GM18498 (cell line): Measurements from ENCODE around the gene FHL1.
"Not testable (repeated sequence)": the region's sequence is repeated elsewhere in the genome, so short reads cannot be mapped to it uniquely, and the experiment has no call there.

Experiments
- ATAC-seq: cut with Tn5 transposase; IDR thresholded peaks from one replicate; pipeline ENCODE4 v1.9.1; 2021; ENCODE audit warnings: mild to moderate bottlenecking, moderate library complexity; ENCODE audit not compliant: unreplicated experiment

FHL1 gene

GRCh38 chrX:136146614-136147314, 569 bp upstream of the FHL1 start:
- peak; percentile 26 for ATAC-seq

- ATAC-seq = no peak
Measured at GRCh38 chrX:136147976-136148375, 643 bp downstream of the FHL1 start.

GRCh38 chrX:136148391-136148790, 1.1 kb downstream of the FHL1 start:
- no peak for ATAC-seq

GRCh38 chrX:136154998-136155397, 7.7 kb downstream of the FHL1 start:
- no peak for ATAC-seq

GRCh38 chrX:136156560-136157117, 9.3 kb downstream of the FHL1 start:
- ATAC-seq = no peak

- peak; percentile 46 for ATAC-seq
Measured at GRCh38 chrX:136157187-136157586, 9.9 kb downstream of the FHL1 start.

- ATAC-seq = no peak
Measured at GRCh38 chrX:136158685-136159084, 11.4 kb downstream of the FHL1 start.

GRCh38 chrX:136159611-136160025, 12.3 kb downstream of the FHL1 start:
- no peak for ATAC-seq

GRCh38 chrX:136162827-136163570, 15.7 kb downstream of the FHL1 start:
- ATAC-seq = no peak

GRCh38 chrX:136163689-136164088, 16.4 kb downstream of the FHL1 start:
- no peak for ATAC-seq

- no peak for ATAC-seq
Measured at GRCh38 chrX:136165406-136165805, 18.1 kb downstream of the FHL1 start.

- ATAC-seq = no peak
Measured at GRCh38 chrX:136166221-136166855, 19.0 kb downstream of the FHL1 start.

GRCh38 chrX:136167989-136168388, 20.7 kb downstream of the FHL1 start:
- ATAC-seq = not testable (repeated sequence)

GRCh38 chrX:136168929-136169735, 21.8 kb downstream of the FHL1 start:
- no peak for ATAC-seq

GRCh38 chrX:136170139-136170800, 22.9 kb downstream of the FHL1 start:
- ATAC-seq = no peak

GRCh38 chrX:136171420-136171819, 24.1 kb downstream of the FHL1 start:
- no peak for ATAC-seq

GRCh38 chrX:136176399-136176825, 29.1 kb downstream of the FHL1 start:
- no peak for ATAC-seq

- no peak for ATAC-seq
Measured at GRCh38 chrX:136179133-136179532, 31.8 kb downstream of the FHL1 start.

- ATAC-seq = no peak
Measured at GRCh38 chrX:136182414-136182813, 35.1 kb downstream of the FHL1 start.

- no peak for ATAC-seq
Measured at GRCh38 chrX:136183172-136183571, 35.8 kb downstream of the FHL1 start.
